HepG2 (cell line): ENCODE results near the gene TLNRD1. TPM values are rescaled to one million over a fixed set of nuclear protein-coding genes. Genes with fewer than 3 reads are reported as not detected.

ENCODE experiments used
- ATAC-seq: fragments of 200-7000 bp; cut with Tn5 transposase; 3 replicates; pipeline ENCODE4 v1.9.1; 2020; ENCODE audit warnings: mild to moderate bottlenecking, moderate library complexity
- BruUV-seq: library from RNA; stranded (reverse); fragments of 400-500 nt; replicated peaks from 2 replicates; lab custom pipeline; 2021; lab: Mats Ljungman, UMichigan
- CTCF ChIA-PET: fragments of 300-600 bp; formaldehyde crosslinking; extraction: SDS; loops from one replicate; lab custom pipeline; 2021; ENCODE audit warnings: low total read pairs, inconsistent platforms, low intra/inter-chr PET ratio; lab: Yijun Ruan, JAX
- POLR2A ChIA-PET: fragments of 350-600 bp; sonication (Branson Sonifier 250); formaldehyde crosslinking; loops from one replicate; lab custom pipeline; 2020; ENCODE audit warnings: antibody characterized with exemption, inconsistent platforms; lab: Yijun Ruan, JAX
- DNase-seq: peaks from one replicate; pipeline ENCODE4 v3.0.0-alpha.2; 2015; ENCODE audit warnings: low spot score
- FAIRE-seq: peaks from 3 replicates; lab custom pipeline; 2011; peaks lifted over from hg19 to GRCh38; lab: Jason Lieb, UNC
- H2AFZ ChIP-seq: one replicate; pipeline ENCODE4 v1.6.1; 2011; ENCODE audit warnings: low read length, inconsistent platforms
- H3K27ac ChIP-seq: fragments of 300-600 bp; 3 replicates; pipeline ENCODE4 v1.8.0; 2011; ENCODE audit warnings: mixed run types, mild to moderate bottlenecking, mixed read lengths, low read length, inconsistent platforms; ENCODE audit not compliant: insufficient read depth; ENCODE audit errors: extremely low read length
- H3K27me3 ChIP-seq, 2 experiments: fragments of 200-600 bp in 1 of 2; 2 replicates in 1 of 2; 3 replicates in 1 of 2; pipeline versions ENCODE4 v1.6.0 to v1.8.0; 2011; ENCODE audit warnings: low read length in 2 of 2, mild to moderate bottlenecking in 2 of 2, moderate library complexity in 2 of 2, inconsistent platforms in 1 of 2; ENCODE audit not compliant: insufficient read depth in 2 of 2, control insufficient read depth in 1 of 2
- H3K36me3 ChIP-seq, 2 experiments: fragments of 200-600 bp in 1 of 2; replicated peaks in 1 of 2; 2 replicates in 1 of 2; 3 replicates in 1 of 2; pipeline versions ENCODE4 v1.5.1 to v1.8.0; 2011; ENCODE audit warnings: low read length in 2 of 2, inconsistent platforms in 1 of 2; ENCODE audit not compliant: insufficient read depth in 2 of 2, control insufficient read depth in 1 of 2
- H3K4me1 ChIP-seq: 2 replicates; pipeline ENCODE4 v1.5.1; 2012; ENCODE audit warnings: low read length, inconsistent platforms; ENCODE audit not compliant: insufficient read depth
- H3K4me2 ChIP-seq: 2 replicates; pipeline ENCODE4 v1.6.0; 2011; ENCODE audit warnings: low read depth, low read length, inconsistent platforms
- H3K4me3 ChIP-seq, 3 experiments: fragments of 200-600 bp in 1 of 3; sonication (generic), shearing (Covaris generic) in 1 of 3; replicated peaks in 1 of 3; 2 replicates each; pipeline ENCODE4 v1.5.1; 2011 to 2016; ENCODE audit warnings: low read length in 3 of 3, inconsistent platforms in 2 of 3, low read depth in 2 of 3, mild to moderate bottlenecking in 2 of 3, control low read depth in 1 of 3, mixed read lengths in 1 of 3; ENCODE audit not compliant: insufficient read depth in 1 of 3
- H3K79me2 ChIP-seq: one replicate; pipeline ENCODE4 v1.6.1; 2011; ENCODE audit warnings: low read length, inconsistent platforms; ENCODE audit not compliant: insufficient read depth
- H3K9ac ChIP-seq: 2 replicates; pipeline ENCODE4 v1.6.0; 2011; ENCODE audit warnings: mild to moderate bottlenecking, low read depth, low read length, inconsistent platforms; ENCODE audit not compliant: insufficient read depth
- H3K9me3 ChIP-seq: 2 replicates; pipeline ENCODE4 v1.5.1; 2012; ENCODE audit warnings: mild to moderate bottlenecking, low read length
- H4K20me1 ChIP-seq: 2 replicates; pipeline ENCODE4 v1.6.0; 2011; ENCODE audit warnings: inconsistent platforms, mild to moderate bottlenecking, low read length, moderate library complexity; ENCODE audit not compliant: insufficient read depth
- MIXL1 ChIP-seq: IDR thresholded peaks from 2 replicates; pipeline ENCODE4 v1.6.1; 2016
- NFRKB ChIP-seq: fragments of 450-650 bp; IDR thresholded peaks from 2 replicates; pipeline ENCODE4 v1.6.1; 2017
- ZNF34 ChIP-seq: sonication (generic); formaldehyde crosslinking; IDR thresholded peaks from 2 replicates; pipeline ENCODE4 v1.4.0; 2020; ENCODE audit warnings: mild to moderate bottlenecking, missing genetic modification reagents, borderline replicate concordance
- ZNF530 ChIP-seq: sonication (generic); formaldehyde crosslinking; IDR thresholded peaks from 2 replicates; pipeline ENCODE4 v1.5.0; 2020; ENCODE audit warnings: low read depth, mild to moderate bottlenecking, missing genetic modification reagents
- ZNF891 ChIP-seq: sonication (generic); formaldehyde crosslinking; IDR thresholded peaks from 2 replicates; pipeline ENCODE4 v1.5.0; 2020; ENCODE audit warnings: mild to moderate bottlenecking, missing genetic modification reagents
- WGBS: methylation state at CpG from one replicate; pipeline ENCODE4 v1.1.6; 2017; ENCODE audit warnings: low lambda C conversion rate; 5-methylcytosine and 5-hydroxymethylcytosine counted together
- in situ Hi-C: cut with HindIII; loops from 2 replicates; pipeline ENCODE4 v1.10.0; 2017; ENCODE audit warnings: low pct_unique_long_range_greater_than_20kb; ENCODE audit not compliant: extremely low pct_ligation_motif_present
- intact Hi-C: fragments of 100-400 bp; cut with micrococcal nuclease; formaldehyde crosslinking; loops from one replicate; pipeline ENCODE4 v1.10.0; 2022; ENCODE audit not compliant: unreplicated experiment
- polyA plus RNA-seq, 8 experiments: library from polyadenylated mRNA; depleted of rRNA in 3 of 8; stranded (reverse) in 7 of 8; unstranded in 1 of 8; fragments of >200 nt; fragmentation: Illumina TruSeq in 4 of 8; extraction: Trizol in 4 of 8; gene quantifications; 2 replicates each; pipeline versions ENCODE4 v1.2.1 to v1.2.3, GENCODE V29; 2011 to 2016; ENCODE audit warnings: low read depth in 4 of 8, missing spikeins in 1 of 8, mixed read lengths in 1 of 8; ENCODE audit not compliant: insufficient read depth in 1 of 8
- total RNA-seq, 5 experiments: library from RNA; depleted of rRNA; stranded (reverse); fragments of >200 nt; fragmentation: Illumina TruSeq; extraction: Trizol; gene quantifications; 2 replicates each; pipeline ENCODE4 v1.2.3, GENCODE V29; 2016; ENCODE audit warnings: low read depth in 1 of 5
- TF ChIP-seq, protein P1 (sequence below): sonication (generic); formaldehyde crosslinking; IDR thresholded peaks from 2 replicates; pipeline ENCODE4 v1.8.0; 2023; ENCODE audit warnings: mild to moderate bottlenecking, missing genetic modification reagents
- TF ChIP-seq, protein P2 (sequence below): sonication (generic); formaldehyde crosslinking; IDR thresholded peaks from 2 replicates; pipeline ENCODE4 v1.5.1; 2020; ENCODE audit warnings: missing genetic modification reagents, mild to moderate bottlenecking, borderline replicate concordance
- TF ChIP-seq, protein P3 (sequence below): sonication (generic); formaldehyde crosslinking; IDR thresholded peaks from 2 replicates; pipeline ENCODE4 v1.4.0; 2020; ENCODE audit warnings: missing genetic modification reagents, borderline replicate concordance
- TF ChIP-seq, protein P4 (sequence below): sonication (generic); formaldehyde crosslinking; conservative IDR thresholded peaks from 2 replicates; pipeline ENCODE4 v1.8.0; 2022; ENCODE audit warnings: low read depth, missing genetic modification reagents
- TF ChIP-seq, protein P5 (sequence below): sonication (generic); formaldehyde crosslinking; IDR thresholded peaks from 2 replicates; pipeline ENCODE4 v1.5.1; 2020; ENCODE audit warnings: mild to moderate bottlenecking, missing genetic modification reagents, moderate library complexity
- TF ChIP-seq, protein P6 (sequence below): IDR thresholded peaks from 2 replicates; pipeline ENCODE4 v1.6.1; 2016; ENCODE audit warnings: mild to moderate bottlenecking

TLNRD1 gene
- total and polyA plus RNA-seq, 2 of the 13 experiments (the other 11 are each of a cell fraction or from before 2014, with no cell fraction given): 3.4 to 5.3 TPM

DNA sequence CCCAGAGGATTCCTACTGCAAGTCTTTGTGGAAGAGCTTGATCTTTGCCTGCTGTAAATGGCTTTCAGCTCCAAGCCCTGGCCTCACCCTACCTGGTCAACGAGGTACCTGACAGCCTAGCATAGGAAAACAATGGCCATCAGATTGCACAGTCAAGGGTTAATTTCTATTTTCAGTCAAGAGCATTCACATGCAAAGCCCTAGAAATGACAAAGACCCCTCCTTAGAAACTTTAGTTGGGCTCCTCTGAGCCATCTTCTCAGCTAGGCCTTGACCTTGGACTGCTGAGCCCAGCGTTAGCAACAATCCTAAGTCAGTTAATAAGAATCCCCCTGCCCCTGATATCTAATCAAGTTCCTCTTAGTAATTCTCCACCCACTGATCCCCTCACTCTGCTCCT, 29.6 kb upstream of the TLNRD1 start:
- no peak overlapping the region for H3K4me2 ChIP-seq
- TF ChIP-seq, protein P1, sequence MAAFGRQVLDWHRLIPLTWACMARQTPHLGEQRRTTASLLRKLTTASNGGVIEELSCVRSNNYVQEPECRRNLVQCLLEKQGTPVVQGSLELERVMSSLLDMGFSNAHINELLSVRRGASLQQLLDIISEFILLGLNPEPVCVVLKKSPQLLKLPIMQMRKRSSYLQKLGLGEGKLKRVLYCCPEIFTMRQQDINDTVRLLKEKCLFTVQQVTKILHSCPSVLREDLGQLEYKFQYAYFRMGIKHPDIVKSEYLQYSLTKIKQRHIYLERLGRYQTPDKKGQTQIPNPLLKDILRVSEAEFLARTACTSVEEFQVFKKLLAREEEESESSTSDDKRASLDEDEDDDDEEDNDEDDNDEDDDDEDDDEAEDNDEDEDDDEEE (CRISPR knock-in tag): no peak
- TF ChIP-seq, protein P2, sequence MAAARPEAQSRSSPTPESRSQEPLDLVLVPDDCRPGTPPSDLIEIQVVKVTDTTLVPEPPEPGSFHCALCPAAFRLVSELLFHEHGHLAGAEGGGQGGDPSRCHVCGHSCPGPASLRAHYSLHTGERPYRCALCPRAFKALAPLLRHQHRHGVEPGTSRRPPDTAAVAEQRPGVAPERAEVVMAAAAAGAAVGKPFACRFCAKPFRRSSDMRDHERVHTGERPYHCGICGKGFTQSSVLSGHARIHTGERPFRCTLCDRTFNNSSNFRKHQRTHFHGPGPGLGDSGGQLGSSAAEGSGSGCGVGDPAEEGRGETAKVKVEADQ: no peak
- TF ChIP-seq ZNF530 (CRISPR knock-in tag) (no peak), ZNF891 (CRISPR knock-in tag) (no peak), NFRKB (no peak), MIXL1 (CRISPR knock-in tag) (no peak), ZNF34 (CRISPR knock-in tag) (no peak)
- TF ChIP-seq, protein P3, sequence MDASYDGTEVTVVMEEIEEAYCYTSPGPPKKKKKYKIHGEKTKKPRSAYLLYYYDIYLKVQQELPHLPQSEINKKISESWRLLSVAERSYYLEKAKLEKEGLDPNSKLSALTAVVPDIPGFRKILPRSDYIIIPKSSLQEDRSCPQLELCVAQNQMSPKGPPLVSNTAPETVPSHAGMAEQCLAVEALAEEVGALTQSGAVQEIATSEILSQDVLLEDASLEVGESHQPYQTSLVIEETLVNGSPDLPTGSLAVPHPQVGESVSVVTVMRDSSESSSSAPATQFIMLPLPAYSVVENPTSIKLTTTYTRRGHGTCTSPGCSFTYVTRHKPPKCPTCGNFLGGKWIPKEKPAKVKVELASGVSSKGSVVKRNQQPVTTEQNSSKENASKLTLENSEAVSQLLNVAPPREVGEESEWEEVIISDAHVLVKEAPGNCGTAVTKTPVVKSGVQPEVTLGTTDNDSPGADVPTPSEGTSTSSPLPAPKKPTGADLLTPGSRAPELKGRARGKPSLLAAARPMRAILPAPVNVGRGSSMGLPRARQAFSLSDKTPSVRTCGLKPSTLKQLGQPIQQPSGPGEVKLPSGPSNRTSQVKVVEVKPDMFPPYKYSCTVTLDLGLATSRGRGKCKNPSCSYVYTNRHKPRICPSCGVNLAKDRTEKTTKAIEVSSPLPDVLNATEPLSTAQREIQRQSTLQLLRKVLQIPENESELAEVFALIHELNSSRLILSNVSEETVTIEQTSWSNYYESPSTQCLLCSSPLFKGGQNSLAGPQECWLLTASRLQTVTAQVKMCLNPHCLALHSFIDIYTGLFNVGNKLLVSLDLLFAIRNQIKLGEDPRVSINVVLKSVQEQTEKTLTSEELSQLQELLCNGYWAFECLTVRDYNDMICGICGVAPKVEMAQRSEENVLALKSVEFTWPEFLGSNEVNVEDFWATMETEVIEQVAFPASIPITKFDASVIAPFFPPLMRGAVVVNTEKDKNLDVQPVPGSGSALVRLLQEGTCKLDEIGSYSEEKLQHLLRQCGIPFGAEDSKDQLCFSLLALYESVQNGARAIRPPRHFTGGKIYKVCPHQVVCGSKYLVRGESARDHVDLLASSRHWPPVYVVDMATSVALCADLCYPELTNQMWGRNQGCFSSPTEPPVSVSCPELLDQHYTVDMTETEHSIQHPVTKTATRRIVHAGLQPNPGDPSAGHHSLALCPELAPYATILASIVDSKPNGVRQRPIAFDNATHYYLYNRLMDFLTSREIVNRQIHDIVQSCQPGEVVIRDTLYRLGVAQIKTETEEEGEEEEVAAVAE (CRISPR knock-in tag): no peak
- TF ChIP-seq, protein P4, sequence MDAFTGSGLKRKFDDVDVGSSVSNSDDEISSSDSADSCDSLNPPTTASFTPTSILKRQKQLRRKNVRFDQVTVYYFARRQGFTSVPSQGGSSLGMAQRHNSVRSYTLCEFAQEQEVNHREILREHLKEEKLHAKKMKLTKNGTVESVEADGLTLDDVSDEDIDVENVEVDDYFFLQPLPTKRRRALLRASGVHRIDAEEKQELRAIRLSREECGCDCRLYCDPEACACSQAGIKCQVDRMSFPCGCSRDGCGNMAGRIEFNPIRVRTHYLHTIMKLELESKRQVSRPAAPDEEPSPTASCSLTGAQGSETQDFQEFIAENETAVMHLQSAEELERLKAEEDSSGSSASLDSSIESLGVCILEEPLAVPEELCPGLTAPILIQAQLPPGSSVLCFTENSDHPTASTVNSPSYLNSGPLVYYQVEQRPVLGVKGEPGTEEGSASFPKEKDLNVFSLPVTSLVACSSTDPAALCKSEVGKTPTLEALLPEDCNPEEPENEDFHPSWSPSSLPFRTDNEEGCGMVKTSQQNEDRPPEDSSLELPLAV: no peak
- TF ChIP-seq, protein P5, sequence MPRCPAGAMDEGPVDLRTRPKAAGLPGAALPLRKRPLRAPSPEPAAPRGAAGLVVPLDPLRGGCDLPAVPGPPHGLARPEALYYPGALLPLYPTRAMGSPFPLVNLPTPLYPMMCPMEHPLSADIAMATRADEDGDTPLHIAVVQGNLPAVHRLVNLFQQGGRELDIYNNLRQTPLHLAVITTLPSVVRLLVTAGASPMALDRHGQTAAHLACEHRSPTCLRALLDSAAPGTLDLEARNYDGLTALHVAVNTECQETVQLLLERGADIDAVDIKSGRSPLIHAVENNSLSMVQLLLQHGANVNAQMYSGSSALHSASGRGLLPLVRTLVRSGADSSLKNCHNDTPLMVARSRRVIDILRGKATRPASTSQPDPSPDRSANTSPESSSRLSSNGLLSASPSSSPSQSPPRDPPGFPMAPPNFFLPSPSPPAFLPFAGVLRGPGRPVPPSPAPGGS: no peak
- TF ChIP-seq, protein P6, sequence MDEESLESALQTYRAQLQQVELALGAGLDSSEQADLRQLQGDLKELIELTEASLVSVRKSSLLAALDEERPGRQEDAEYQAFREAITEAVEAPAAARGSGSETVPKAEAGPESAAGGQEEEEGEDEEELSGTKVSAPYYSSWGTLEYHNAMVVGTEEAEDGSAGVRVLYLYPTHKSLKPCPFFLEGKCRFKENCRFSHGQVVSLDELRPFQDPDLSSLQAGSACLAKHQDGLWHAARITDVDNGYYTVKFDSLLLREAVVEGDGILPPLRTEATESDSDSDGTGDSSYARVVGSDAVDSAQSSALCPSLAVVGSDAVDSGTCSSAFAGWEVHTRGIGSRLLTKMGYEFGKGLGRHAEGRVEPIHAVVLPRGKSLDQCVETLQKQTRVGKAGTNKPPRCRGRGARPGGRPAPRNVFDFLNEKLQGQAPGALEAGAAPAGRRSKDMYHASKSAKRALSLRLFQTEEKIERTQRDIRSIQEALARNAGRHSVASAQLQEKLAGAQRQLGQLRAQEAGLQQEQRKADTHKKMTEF (CRISPR knock-in tag): no peak

More for the DNA sequence above, 29.6 kb upstream of the TLNRD1 start:
- no peak for DNase-seq
- WGBS: 86% methylated on average over 2 of the region's 2 CpGs
- no peaks in the 10 kb centered on the region for H3K4me1 ChIP-seq
- no TSS peak for BruUV-seq
- in situ Hi-C loops (loop anchor here (5.0 to 25.0 kb wide), 4 partner anchors 194 to 509 kb away; partner anchors contain the start of gene CEMIP), intact Hi-C loops (loop anchor here (5.0 kb wide), 3 partner anchors 114 to 514 kb away; no protein-coding TSS in a partner anchor)
- ATAC-seq: no peak
- no peak overlapping the region for H3K9ac ChIP-seq
- ChIA-PET CTCF (no interaction called here), POLR2A (interaction anchor here (0.7 kb wide), 1 partner anchor 119 kb away, joined by 3 read pairs; no protein-coding TSS in a partner anchor)
- FAIRE-seq: no peak
- no peak overlapping the region for H2AFZ ChIP-seq
- H3K79me2 ChIP-seq: no peaks in the 10 kb centered on the region
- no peaks in the 10 kb centered on the region for H3K36me3 ChIP-seq
- no peaks in the 10 kb centered on the region for H4K20me1 ChIP-seq
- H3K27me3 ChIP-seq: no peaks in the 10 kb centered on the region
- H3K9me3 ChIP-seq: no peaks in the 10 kb centered on the region
- no peak overlapping the region for H3K27ac ChIP-seq
- no peak overlapping the region for H3K4me3 ChIP-seq
